SK-N-SH (cell line): ENCODE measurements around the gene ZNF697. TPM values are rescaled to one million over a fixed set of nuclear protein-coding genes. Genes with fewer than 3 reads are reported as not detected.
"Not testable (repeated sequence)": the region's sequence is repeated elsewhere in the genome, so short reads cannot be mapped to it uniquely, and the experiment has no call there.

Experiments used
- CTCF ChIA-PET: fragments of 300-600, 350-600 bp; formaldehyde crosslinking; extraction: SDS; loops from one replicate; lab custom pipeline; 2021; lab: Yijun Ruan, JAX
- POLR2A ChIA-PET: fragments of 350-600 bp; sonication (Branson Sonifier 250); formaldehyde crosslinking; extraction: SDS; loops from one replicate; lab custom pipeline; 2020; ENCODE audit warnings: antibody characterized with exemption, inconsistent platforms; lab: Yijun Ruan, JAX
- DNase-seq: peaks from one replicate; pipeline ENCODE4 v3.0.0; 2012
- H2AFZ ChIP-seq: fragments of 200-600 bp; sonication (generic); 2 replicates; pipeline ENCODE4 v1.8.1; 2016; ENCODE audit warnings: antibody characterized with exemption, mild to moderate bottlenecking, low read depth
- H3F3A ChIP-seq: fragments of 200-600 bp; sonication (generic); replicated peaks from 2 replicates; pipeline ENCODE3; 2016; ENCODE audit warnings: antibody characterized with exemption, mild to moderate bottlenecking; ENCODE audit not compliant: insufficient read depth
- H3K27ac ChIP-seq, 2 experiments: fragments of 200-500 bp in 1 of 2; fragments of 200-600 bp in 1 of 2; sonication (Bioruptor generic) in 1 of 2; sonication (generic), shearing (Covaris generic) in 1 of 2; 2 replicates each; pipeline versions ENCODE4 v1.5.1 to v1.6.1; 2014 to 2016; ENCODE audit warnings: low read depth in 2 of 2, inconsistent platforms in 1 of 2, low read length in 1 of 2, mild to moderate bottlenecking in 1 of 2, mixed read lengths in 1 of 2
- H3K27me3 ChIP-seq: fragments of 200-600 bp; sonication (generic), shearing (Covaris generic); 2 replicates; pipeline ENCODE4 v1.6.1; 2016; ENCODE audit warnings: mixed run types; ENCODE audit not compliant: insufficient read depth
- H3K36me3 ChIP-seq, 2 experiments: fragments of 200-500 bp in 1 of 2; fragments of 200-600 bp in 1 of 2; sonication (Bioruptor generic) in 1 of 2; sonication (generic) in 1 of 2; replicated peaks in 1 of 2; 2 replicates each; pipeline versions ENCODE3 to v1.5.1; 2014 to 2016; ENCODE audit warnings: low read length in 1 of 2, mild to moderate bottlenecking in 1 of 2; ENCODE audit not compliant: insufficient read depth in 2 of 2, control insufficient read depth in 1 of 2
- H3K4me1 ChIP-seq, 2 experiments: fragments of 200-500 bp in 1 of 2; fragments of 200-600 bp in 1 of 2; sonication (Bioruptor generic) in 1 of 2; sonication (generic), shearing (Covaris generic) in 1 of 2; 2 replicates each; pipeline versions ENCODE4 v1.5.1 to v1.6.1; 2014 to 2016; ENCODE audit warnings: low read depth in 1 of 2, low read length in 1 of 2, mixed run types in 1 of 2; ENCODE audit not compliant: insufficient read depth in 2 of 2, control insufficient read depth in 1 of 2
- H3K4me2 ChIP-seq: fragments of 200-600 bp; sonication (generic), shearing (Covaris generic); 2 replicates; pipeline ENCODE4 v1.6.1; 2017; ENCODE audit warnings: mixed run types
- H3K4me3 ChIP-seq, 2 experiments: fragments of 200-500 bp in 1 of 2; fragments of 200-600 bp in 1 of 2; sonication (Bioruptor generic) in 1 of 2; sonication (generic), shearing (Covaris generic) in 1 of 2; 2 replicates each; pipeline versions ENCODE4 v1.5.1 to v1.8.1; 2014 to 2016; ENCODE audit warnings: low read depth in 2 of 2, inconsistent platforms in 1 of 2, low read length in 1 of 2, mild to moderate bottlenecking in 1 of 2, mixed read lengths in 1 of 2, moderate library complexity in 1 of 2
- H3K79me2 ChIP-seq: fragments of 200-600 bp; sonication (generic); 2 replicates; pipeline ENCODE4 v1.8.1; 2017; ENCODE audit warnings: mild to moderate bottlenecking; ENCODE audit not compliant: insufficient read depth
- H3K9ac ChIP-seq: fragments of 200-600 bp; sonication (generic); 2 replicates; pipeline ENCODE4 v1.6.1; 2017; ENCODE audit warnings: mixed run types
- H3K9me2 ChIP-seq: fragments of 200-600 bp; sonication (generic); 2 replicates; pipeline ENCODE4 v1.6.1; 2017; ENCODE audit warnings: mixed run types
- H3K9me3 ChIP-seq: fragments of 200-600 bp; sonication (generic); 2 replicates; pipeline ENCODE4 v1.6.1; 2017; ENCODE audit warnings: mixed run types, mild to moderate bottlenecking, moderate library complexity
- H4K20me1 ChIP-seq: fragments of 200-600 bp; sonication (generic); 2 replicates; pipeline ENCODE4 v1.6.1; 2017; ENCODE audit warnings: mild to moderate bottlenecking, mixed run types; ENCODE audit not compliant: insufficient read depth
- CTCF ChIP-seq: fragments of 200-600 bp; sonication (generic); IDR thresholded peaks from 2 replicates; pipeline ENCODE4 v1.6.1; 2017; ENCODE audit warnings: antibody characterized with exemption, mild to moderate bottlenecking, moderate library complexity
- RAD21 ChIP-seq: IDR thresholded peaks from 2 replicates; pipeline ENCODE4 v1.6.1; 2012; ENCODE audit warnings: mild to moderate bottlenecking, low read length
- REST ChIP-seq: IDR thresholded peaks from 2 replicates; pipeline ENCODE4 v1.6.1; 2012; ENCODE audit warnings: mild to moderate bottlenecking, low read depth, low read length, moderate library complexity
- SMC3 ChIP-seq: IDR thresholded peaks from 2 replicates; pipeline ENCODE4 v1.6.1; 2012; ENCODE audit warnings: low read depth, low read length, improper control_type of control experiment
- YY1 ChIP-seq: IDR thresholded peaks from 2 replicates; pipeline ENCODE4 v1.4.0; 2012; ENCODE audit warnings: low read depth, mild to moderate bottlenecking
- WGBS: methylation state at CpG from one replicate; pipeline ENCODE4 v1.1.6; 2017; ENCODE audit warnings: low lambda C conversion rate; 5-methylcytosine and 5-hydroxymethylcytosine counted together
- polyA plus RNA-seq, 3 experiments: library from polyadenylated mRNA; depleted of rRNA; stranded (reverse); fragments of >200 nt; gene quantifications; 2 replicates each; pipeline ENCODE4 v1.2.3, GENCODE V29; 2012

Gene ZNF697
- polyA plus RNA-seq, 1 of the 3 experiments (the other 2 are of a cell fraction) = 3.4 TPM

- no peak for TF ChIP-seq REST
These were observed 60.7 kb downstream of the ZNF697 start (continued) for GRCh38 chr1:119587341-119587740.

- H3F3A ChIP-seq, H3K4me3 ChIP-seq, H3K27ac ChIP-seq, H3K9me2 ChIP-seq, H3K79me2 ChIP-seq, POLR2A ChIA-PET, H3K4me1 ChIP-seq, H3K4me2 ChIP-seq, DNase-seq, H2AFZ ChIP-seq, H3K36me3 ChIP-seq, H3K9me3 ChIP-seq, H3K9ac ChIP-seq, H3K27me3 ChIP-seq, H4K20me1 ChIP-seq: not testable (repeated sequence)
- WGBS = 11% methylated on average over 2 of the region's 2 CpGs
- CTCF ChIA-PET = interaction anchor here (1.4 kb wide), 1 partner anchor 14 kb away, joined by 3 read pairs; no protein-coding TSS in a partner anchor
These were observed 62.3 kb downstream of the ZNF697 start for GRCh38 chr1:119585801-119586200.

GRCh38 chr1:119582801-119583200 lies 65.3 kb downstream of the ZNF697 start:
- H3K4me1 ChIP-seq = no peaks in the 10 kb centered on the region
- no peak overlapping the region for H3K4me3 ChIP-seq
- H3K79me2 ChIP-seq = no peaks in the 10 kb centered on the region
- DNase-seq = peak; percentile 19
- TF ChIP-seq SMC3 (peak; percentile 43), RAD21 (peak; percentile 66), CTCF (peak; percentile 57), YY1 (no peak)
- no peaks in the 10 kb centered on the region for H3K36me3 ChIP-seq
- no peaks in the 10 kb centered on the region for H3K27me3 ChIP-seq
- H2AFZ ChIP-seq = no peak overlapping the region
- no peaks in the 10 kb centered on the region for H3K9me2 ChIP-seq
- H3K27ac ChIP-seq = no peak overlapping the region
- WGBS = 0% methylated on average over 1 of the region's 1 CpG
- H3K9me3 ChIP-seq = no peaks in the 10 kb centered on the region
- ChIA-PET CTCF (no interaction called here), POLR2A (no interaction called here)
- no peak overlapping the region for H3K4me2 ChIP-seq
- no peaks in the 10 kb centered on the region for H3F3A ChIP-seq
- H4K20me1 ChIP-seq = no peaks in the 10 kb centered on the region
- no peak overlapping the region for H3K9ac ChIP-seq

GRCh38 chr1:119581076-119581475 lies 67.0 kb downstream of the ZNF697 start:
- H3K9me3 ChIP-seq, H3K27me3 ChIP-seq, H3K79me2 ChIP-seq, H3K4me3 ChIP-seq, H3K4me2 ChIP-seq, H3K36me3 ChIP-seq, H3K4me1 ChIP-seq, H3K9me2 ChIP-seq, H3K27ac ChIP-seq, POLR2A ChIA-PET, H4K20me1 ChIP-seq, H2AFZ ChIP-seq, CTCF ChIA-PET, H3F3A ChIP-seq, DNase-seq, H3K9ac ChIP-seq: not testable (repeated sequence)
- 38% methylated on average over 3 of the region's 3 CpGs for WGBS
